HG02970 (cell line): ENCODE measurements around the gene DCAF5.
"Not testable (repeated sequence)": the region's sequence is repeated elsewhere in the genome, so short reads cannot be mapped to it uniquely, and the experiment has no call there.

ENCODE experiments used
- ATAC-seq: cut with Tn5 transposase; IDR thresholded peaks from one replicate; pipeline ENCODE4 v1.9.1; 2021; ENCODE audit warnings: mild to moderate bottlenecking, moderate library complexity, moderate number of reproducible peaks; ENCODE audit not compliant: unreplicated experiment, low FRiP score

DCAF5 gene

GRCh38 chr14:69073915-69074314 lies 79.0 kb downstream of the DCAF5 start:
- ATAC-seq: no peak

GRCh38 chr14:69073429-69073828 lies 79.5 kb downstream of the DCAF5 start:
- no peak for ATAC-seq

GRCh38 chr14:69072584-69072983 lies 80.3 kb downstream of the DCAF5 start:
- no peak for ATAC-seq

- ATAC-seq: no peak
Measured at GRCh38 chr14:69068744-69069421, 84.0 kb downstream of the DCAF5 start.

- no peak for ATAC-seq
Measured at GRCh38 chr14:69066396-69067171, 86.3 kb downstream of the DCAF5 start.

GRCh38 chr14:69065934-69066333 lies 87.0 kb downstream of the DCAF5 start:
- ATAC-seq: not testable (repeated sequence)

GRCh38 chr14:69064596-69064995 lies 88.3 kb downstream of the DCAF5 start:
- ATAC-seq: no peak

GRCh38 chr14:69059658-69060623 lies 93.0 kb downstream of the DCAF5 start:
- no peak for ATAC-seq

- ATAC-seq: no peak
Measured at GRCh38 chr14:69055999-69056788, 96.7 kb downstream of the DCAF5 start.

GRCh38 chr14:69055125-69055524 lies 97.8 kb downstream of the DCAF5 start:
- no peak for ATAC-seq

- no peak for ATAC-seq
Measured at GRCh38 chr14:69054030-69054429, 98.9 kb downstream of the DCAF5 start.

- no peak for ATAC-seq
Measured at GRCh38 chr14:69052181-69052601, 100.7 kb downstream of the DCAF5 start.

GRCh38 chr14:69050240-69051184 lies 102.4 kb downstream of the DCAF5 start:
- no peak for ATAC-seq

GRCh38 chr14:69049675-69050074 lies 103.2 kb downstream of the DCAF5 start:
- no peak for ATAC-seq

GRCh38 chr14:69048456-69048855 lies 104.5 kb downstream of the DCAF5 start:
- ATAC-seq: no peak

- ATAC-seq: no peak
Measured at GRCh38 chr14:69047255-69047654, 105.7 kb downstream of the DCAF5 start.

GRCh38 chr14:69046476-69046860 lies 106.5 kb downstream of the DCAF5 start:
- no peak for ATAC-seq

- ATAC-seq: no peak
Measured at GRCh38 chr14:69045857-69046475, 107.0 kb downstream of the DCAF5 start.
